Measurements from ENCODE around the gene PSMB4.

DNA sequence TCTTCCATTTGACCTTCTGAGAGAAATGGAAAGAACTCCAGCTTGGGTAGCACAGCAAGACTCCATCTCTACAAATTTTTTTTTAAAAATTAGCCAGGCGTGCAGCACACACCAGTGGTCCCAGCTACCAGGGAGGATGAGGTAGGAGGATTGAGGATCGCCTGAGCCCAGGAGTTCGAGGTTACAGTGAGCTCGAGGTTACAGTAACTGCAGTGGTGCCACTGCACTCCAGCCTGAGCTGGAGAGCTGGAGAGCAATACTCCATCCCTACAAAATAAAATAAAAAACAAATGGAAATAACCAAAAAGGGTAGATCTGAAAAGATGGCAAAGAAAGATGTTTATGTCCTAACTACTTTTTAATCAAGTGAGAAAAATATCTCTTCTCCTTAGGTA is 45.4 kb downstream of the PSMB4 start:
- TF ChIP-seq POLR2A (IDR thresholded peaks at IDR 0.05) = no peak
- TF ChIP-seq, protein P1, sequence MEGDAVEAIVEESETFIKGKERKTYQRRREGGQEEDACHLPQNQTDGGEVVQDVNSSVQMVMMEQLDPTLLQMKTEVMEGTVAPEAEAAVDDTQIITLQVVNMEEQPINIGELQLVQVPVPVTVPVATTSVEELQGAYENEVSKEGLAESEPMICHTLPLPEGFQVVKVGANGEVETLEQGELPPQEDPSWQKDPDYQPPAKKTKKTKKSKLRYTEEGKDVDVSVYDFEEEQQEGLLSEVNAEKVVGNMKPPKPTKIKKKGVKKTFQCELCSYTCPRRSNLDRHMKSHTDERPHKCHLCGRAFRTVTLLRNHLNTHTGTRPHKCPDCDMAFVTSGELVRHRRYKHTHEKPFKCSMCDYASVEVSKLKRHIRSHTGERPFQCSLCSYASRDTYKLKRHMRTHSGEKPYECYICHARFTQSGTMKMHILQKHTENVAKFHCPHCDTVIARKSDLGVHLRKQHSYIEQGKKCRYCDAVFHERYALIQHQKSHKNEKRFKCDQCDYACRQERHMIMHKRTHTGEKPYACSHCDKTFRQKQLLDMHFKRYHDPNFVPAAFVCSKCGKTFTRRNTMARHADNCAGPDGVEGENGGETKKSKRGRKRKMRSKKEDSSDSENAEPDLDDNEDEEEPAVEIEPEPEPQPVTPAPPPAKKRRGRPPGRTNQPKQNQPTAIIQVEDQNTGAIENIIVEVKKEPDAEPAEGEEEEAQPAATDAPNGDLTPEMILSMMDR (IDR thresholded peaks at IDR 0.05) = no peak
